Hematopoietic multipotent progenitor cell treated with erythropoietin and hydrocortisone succinate and interleukin-3 and kit ligand, for 4 days (in vitro differentiated cells): ENCODE data around the gene MAPK1IP1L.

Source experiments
- DNase-seq: peaks from one replicate; pipeline ENCODE4 v3.0.0-alpha.2; 2015

Gene MAPK1IP1L

DNA sequence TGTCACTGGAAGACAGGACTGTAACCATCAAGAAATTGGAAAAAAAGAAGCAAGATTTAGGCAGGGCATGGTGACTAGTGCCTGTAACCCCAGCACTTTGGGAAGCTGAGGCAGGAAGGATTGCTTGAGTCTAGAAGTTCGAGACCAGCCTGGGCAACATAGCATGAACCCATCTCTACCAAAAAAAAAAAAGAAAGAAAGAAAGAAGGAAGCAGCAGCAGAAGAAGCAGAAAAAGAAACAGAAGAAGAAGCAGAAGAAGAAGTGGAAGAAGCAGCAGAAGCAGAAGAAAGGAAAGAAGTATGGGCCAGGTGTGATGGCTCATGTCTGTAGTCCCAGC is 47.1 kb downstream of the MAPK1IP1L start:
- no peak for DNase-seq

DNA sequence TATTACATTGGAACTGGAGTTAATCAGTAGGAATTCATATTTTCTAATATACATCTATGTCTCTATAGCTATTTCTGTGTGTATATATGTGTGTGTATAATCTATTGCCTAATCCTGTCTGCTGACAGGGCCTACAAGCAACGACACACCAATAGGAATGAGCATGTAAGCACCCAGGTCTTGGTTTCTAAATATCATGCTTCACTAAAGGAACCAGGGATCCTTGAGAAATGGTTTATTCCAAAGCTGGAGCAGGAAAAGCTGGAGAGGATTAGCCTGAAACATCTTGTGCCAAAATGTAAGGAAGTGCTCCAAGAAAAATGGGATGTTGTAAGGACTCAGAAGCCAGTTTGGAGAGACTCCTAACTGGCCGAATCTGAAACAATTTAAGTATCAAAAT is 48.3 kb downstream of the MAPK1IP1L start:
- DNase-seq = no peak

DNA sequence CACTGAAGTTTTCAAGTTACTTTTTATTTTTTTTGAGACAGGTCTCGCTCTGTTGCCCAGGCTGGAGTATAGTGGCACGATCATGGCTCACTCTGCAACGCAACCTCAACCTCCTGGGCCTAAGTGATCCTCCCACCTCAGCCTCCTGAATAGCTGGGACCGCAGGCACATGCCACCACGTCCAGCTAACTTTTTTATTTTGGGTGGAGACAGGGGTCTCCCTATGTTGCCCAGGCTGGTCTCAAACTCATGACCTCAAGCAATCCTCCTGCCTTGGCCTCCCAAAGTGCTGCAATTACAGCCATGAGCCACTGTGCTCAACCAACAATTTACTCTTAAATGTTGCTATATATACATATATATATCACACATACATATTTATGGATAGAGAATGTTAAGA is 50.3 kb downstream of the MAPK1IP1L start:
- no peak for DNase-seq

DNA sequence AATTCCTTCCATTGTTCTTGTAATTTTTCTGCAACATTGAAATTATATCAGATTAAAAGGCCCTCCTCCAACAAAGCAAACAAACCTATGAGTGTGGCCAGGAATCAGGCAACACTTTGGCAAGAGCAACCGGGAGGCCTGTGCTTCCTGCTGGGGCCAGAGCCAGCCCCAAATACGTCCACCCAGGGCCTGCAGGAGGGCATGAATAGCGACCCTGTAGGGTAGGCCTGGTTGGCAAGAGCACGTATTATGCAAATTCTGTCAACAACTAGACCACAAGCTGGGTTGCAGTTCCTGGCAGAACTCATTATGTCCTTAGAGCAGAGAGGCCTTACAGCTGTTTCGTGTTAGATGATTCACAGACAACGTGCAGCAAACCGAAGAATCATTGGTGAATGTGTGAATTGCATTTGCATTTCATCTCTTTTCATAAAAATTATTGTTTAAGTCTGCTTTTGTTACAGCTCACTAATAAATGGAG is 50.7 kb downstream of the MAPK1IP1L start:
- DNase-seq = peak; percentile 87

DNA sequence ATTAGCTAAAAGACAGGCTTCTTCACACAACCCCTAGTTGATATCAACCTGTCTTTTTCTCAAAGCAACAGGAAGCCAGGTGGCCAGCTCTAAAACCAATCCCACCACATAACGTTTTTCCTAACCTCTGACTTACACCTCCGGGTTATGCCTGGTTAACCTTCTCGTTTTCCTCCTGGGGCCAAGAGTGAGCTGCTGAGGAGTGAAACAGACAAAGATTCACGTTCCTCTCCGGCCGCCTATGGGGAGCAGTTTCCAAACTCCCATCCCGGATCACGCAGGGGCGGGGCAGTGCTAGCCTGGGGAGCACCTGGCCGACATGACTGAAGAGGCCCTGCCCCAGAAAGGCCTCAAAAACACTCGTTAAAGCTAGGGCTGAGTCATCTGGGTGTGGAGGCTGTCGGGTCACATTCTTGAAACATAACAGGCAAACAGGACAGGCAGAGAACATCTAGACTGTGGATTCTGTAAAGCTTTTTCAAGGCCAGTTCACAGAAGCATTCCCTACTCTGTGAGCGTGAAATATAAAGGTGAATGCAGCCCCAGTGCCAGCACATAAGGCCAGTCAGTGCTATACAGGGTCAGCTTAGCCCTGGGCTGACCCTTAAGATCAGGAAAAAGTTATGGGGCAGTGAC is 51.7 kb downstream of the MAPK1IP1L start:
- DNase-seq = peak; percentile 74

DNA sequence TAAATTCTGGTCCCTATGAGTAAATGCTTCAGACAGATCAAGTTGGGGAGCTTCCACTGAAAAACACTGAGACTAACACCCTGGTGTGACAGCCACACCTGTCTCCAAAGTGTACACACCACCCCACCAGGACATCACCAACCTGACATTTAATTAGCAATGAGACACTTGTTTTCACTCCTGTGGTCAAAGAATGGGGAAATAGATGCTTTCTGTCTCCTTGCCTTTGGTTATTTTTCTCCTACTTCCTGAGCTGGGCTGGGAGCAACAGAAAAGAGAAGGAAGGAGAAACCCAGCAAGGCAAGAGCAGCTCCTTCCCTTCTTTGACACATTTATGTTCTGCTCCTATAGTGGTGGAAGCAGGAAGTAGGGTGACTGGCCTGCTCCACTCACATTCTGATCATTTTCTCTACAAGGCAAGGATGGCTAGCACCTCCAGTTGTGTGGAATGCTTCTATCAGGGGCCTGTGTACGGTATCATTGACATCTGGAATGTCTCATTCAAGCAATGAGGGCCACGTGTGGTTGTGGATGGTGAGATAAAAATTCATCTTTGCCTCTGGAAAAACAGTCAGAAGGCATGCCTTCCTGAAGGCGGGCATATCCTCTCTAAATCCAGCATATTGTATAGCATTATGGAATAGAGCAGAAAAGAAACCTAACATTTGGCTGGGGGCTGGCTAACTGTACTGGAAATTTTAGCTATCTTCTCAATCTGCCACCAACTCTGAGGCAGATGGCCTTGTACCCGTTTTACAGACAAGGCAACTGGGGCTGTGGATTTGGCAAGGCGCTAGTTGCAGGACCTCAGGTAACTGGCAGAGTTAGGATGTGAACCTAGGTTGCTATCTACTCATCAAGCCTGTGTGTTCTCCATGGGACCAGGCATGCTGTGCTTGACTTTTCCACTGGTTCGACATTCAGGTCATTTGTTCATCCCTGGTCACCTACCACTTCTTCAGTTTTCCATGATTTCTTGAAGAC is 52.8 kb downstream of the MAPK1IP1L start:
- DNase-seq = no peak

DNA sequence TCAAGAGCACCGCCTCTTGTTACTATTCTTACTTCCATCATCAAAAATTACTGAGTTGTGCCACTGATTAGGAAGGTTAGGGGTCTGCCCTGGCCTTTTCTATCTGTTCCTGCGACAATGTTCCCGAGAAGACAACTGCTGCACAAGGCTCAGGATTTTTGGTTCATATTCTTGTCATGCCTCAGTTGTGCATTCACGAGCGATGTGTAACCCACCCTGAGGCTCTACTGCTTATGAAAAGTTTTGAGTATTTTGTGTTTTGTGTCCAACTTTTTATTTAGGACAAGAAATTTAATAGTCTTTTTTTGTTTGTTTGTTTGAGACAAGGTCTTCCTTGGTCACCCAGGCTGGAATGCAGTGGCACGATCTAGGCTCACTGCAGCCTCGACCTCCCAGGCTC is 54.5 kb downstream of the MAPK1IP1L start:
- DNase-seq = no peak

DNA sequence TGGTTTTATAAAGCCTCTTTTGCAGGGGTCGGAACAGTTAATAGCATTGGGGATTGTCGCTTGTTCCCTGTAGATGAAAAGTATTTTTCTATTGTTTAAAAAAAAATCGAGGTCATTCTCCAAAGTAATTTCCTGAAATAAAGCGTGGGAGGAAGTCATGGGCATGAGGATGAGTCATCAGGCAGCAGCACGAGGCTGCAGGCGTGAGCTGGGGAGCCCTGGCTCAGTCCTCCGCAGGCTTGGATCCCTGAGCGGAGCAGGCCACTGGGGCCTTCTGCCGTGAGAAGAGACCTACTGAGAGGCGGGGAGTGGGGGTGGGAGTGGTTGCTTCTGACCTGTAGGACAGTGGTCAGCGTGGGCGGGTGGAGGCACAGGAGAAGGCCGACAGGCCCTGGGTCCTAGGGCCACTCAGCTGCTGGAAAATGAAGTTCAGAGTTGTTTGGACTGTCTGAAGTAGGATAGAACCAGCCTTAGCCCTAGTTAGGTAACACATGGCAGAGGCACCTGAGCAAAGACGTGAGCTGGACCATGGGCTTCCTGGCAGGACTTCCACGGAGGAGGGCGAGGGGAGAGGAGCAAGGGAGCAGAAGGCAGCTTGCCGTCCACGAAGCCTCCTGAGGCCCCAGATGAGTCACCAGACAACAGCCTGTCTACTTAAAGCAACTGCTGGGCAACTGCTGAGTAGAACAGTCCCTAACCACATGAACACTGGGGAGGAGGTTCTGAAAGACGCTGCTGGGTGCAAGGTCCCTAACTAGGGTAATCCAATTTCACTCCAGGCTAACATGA is 56.5 kb downstream of the MAPK1IP1L start:
- DNase-seq = peak; percentile 82

DNA sequence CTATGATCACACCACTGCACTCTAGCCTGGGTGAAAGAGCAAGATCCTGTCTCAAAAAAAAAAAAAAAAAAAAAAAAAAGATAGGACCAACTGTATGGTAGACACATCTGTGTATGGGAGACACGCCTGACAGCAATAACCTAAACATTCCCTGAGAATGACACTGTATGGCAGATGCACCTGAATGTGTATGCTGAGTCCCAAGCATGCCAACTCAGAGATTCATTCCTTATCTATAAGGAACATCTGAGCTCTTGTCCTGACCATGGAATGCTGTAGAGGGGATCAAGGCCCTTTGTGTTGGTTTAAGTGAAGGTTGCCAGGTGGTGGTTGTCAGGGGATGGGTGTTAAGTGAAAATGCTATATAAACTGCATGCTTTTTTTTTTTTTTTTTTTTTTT is 58.4 kb downstream of the MAPK1IP1L start:
- no peak for DNase-seq

DNA sequence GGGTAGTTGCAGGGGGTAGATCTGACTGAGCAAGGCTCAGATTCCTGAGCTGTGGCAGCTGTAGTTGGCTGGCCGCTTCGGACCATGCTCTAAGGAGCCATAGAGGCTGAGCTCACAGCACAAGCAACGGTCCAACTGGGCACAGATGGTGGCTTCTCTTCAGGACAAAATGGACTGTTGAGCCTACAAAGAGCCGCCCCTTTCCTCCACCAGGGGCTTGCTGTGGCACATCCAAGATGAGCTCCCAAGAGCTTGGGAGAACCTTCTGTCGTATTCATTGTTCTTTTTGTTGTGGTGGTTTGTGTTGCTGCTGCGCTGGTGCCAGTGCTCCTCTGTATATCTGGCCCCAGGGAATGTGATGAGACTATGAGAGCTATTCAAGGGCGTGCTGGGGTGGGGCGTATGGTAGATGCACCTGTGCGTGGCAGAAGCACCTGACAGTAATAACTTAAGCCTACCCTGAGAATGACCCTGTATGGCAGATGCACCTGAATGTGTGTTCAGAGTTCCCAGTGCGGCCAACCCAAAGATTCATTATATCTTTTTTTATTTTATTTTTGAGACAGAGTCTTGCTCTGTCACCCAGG is 59.8 kb downstream of the MAPK1IP1L start:
- no peak for DNase-seq

DNA sequence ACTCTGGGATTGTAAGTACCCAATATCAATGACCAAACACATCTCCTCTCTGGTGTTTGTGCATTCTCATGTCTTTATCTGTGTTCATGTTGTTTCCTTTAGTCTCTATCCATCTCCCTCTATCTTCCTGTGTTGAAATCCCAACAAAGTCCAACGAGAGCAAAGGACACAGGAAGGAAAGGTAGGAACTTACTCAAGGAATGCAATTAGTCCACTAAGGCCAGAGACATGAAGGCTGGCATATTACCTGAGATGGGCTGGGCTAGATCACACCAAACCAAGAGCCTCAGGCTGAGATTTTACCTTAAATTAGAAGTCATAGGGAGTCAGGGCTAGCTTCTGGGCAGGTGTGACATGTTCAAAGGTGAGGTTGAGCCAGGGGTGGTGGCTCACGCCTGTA is 63.3 kb downstream of the MAPK1IP1L start:
- DNase-seq = no peak

DNA sequence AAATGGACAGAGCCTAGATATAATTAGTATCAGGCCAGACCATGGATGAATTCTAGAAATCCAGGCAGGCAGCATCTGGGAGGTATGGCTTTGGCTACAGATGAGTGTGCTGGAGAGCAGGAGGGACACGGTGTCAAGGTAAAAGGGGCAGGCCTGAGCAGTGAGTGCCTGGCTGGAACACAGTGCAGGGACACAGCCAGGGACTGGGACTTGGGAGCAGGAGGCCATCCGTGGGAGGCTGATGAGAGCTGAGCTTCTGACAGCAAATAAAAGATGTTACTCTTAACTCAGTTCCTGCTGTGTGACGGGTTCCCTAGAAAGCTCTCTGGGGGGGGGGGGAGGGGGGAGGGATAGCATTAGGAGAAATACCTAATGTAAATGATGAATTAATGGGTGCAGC is 64.0 kb downstream of the MAPK1IP1L start:
- DNase-seq = no peak

DNA sequence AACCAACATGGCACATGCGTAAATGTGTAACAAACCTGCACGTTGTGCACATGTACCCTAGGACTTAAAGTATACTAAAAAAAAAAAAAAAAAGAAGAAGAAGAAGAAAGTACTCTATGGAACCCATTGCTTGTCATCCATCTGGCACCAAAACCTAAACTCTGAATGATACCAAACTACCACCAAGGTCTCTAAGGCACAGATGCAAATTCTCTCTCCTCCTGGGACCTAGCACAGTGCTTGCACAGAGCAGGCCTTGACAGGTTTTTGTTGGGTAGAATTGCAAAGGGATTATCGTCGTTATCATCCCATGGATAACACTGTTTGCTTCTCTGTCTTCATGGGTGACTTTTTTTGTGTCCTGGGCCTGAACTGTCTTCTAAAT is 64.4 kb downstream of the MAPK1IP1L start:
- no peak for DNase-seq

DNA sequence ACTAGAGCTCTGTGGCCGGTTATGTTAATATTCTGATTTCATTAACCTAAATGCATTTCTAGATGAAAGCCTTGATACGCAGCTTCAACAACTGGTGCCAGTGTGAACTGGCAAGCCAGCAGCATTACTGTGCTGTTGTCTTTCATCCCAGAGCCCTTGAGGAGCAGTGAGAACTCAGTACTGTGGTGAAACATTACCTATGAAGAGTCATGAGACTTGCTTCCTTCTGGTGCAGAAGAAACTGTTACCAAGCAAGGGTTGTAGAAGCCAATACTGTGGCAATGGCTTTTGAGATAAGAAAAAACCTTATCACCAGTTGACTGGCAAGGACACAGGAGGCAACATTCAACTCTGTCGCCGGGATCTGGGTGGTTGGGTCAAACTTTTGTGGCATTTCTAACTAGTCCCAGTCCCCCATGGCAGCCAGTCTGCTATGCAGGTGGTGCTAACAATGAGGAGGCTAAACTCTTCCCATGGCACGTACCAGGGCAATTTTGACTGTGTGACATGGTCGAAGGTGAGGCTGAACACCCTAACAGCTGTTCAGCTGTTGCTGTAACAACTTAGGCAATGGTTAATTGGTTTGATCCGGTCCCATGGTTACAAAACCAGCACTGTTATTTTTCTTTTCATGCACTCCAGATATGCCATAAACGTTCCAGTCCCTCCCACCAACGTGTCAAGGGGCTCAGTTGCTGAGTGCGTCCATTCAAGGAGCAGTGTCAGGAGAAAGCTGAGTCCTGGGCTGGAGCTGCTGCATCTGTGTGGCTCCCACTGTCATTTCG is 65.0 kb downstream of the MAPK1IP1L start:
- DNase-seq = peak; percentile 90

DNA sequence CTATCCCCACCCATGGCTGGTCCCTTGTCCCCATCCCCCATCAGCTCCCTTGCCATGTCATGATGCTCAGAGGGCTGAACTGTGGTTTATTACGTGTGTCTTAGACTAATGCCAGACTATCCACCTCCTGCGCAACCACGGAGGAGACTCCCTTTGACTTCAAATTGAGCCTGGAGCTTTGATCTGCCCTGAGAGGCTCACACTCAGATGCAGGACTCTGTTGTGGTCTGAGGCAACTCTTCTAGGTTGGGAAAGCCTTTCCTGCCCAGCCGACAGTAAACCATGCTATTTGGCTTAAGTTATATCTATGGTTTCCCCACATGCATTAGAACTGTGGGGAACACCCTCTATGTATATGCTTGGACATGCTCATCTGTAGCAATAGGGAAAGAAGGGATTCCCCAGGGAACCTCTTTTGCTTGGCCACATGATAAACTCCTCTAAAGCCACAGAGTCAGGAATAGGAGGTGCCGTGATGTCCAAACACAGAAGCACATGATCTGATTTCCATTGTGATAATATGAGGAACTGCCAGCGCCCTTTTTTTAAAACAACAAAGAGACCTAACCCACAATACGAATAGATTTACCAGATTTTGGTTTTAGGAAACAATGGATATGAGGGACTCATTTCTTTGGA is 66.5 kb downstream of the MAPK1IP1L start:
- peak; percentile 82 for DNase-seq

DNA sequence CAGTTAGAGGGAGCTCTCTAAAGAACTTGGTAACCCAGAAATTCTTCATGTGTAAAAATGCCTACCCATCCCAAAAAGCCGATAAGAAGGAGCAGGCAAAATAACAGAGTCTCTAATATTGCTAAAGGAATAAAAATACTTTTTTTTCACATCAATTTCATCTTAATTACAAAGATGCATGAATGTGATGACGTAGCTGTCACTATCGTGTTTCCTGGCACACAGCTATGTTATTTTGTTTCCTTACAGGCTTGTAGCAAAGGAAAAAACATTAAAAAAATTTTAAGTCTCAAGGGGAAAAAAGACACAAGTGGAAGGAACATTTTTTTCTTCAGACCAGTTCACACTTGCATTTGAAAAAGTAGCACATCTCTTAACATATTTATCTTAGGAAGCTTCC is 67.3 kb downstream of the MAPK1IP1L start:
- DNase-seq = no peak
